Measurements from ENCODE around the gene CRHR1.

CRHR1 gene

GRCh38 chr17:45790296-45790922 is 6.3 kb downstream of the CRHR1 start:
- no peak overlapping the region for H3K9ac ChIP-seq (ENCODE audit: low read length in 2 of 2)
- H3K27ac ChIP-seq (ENCODE audit: low read length), result no peak overlapping the region
- H3K36me3 ChIP-seq (ENCODE audit: control insufficient read depth in 2 of 2, insufficient read depth in 2 of 2, low read length in 2 of 2), result no peaks in the 10 kb centered on the region
- H3K4me1 ChIP-seq (ENCODE audit: control insufficient read depth, insufficient read depth, low read length), result peaks cover 2% of the 10 kb centered on the region
- peaks cover 49 to 61% of the 10 kb centered on the region in 2 donors for H3K27me3 ChIP-seq (ENCODE audit: control insufficient read depth in 1 of 2, insufficient read depth in 2 of 2, low read length in 2 of 2)
- H3K4me3 ChIP-seq (ENCODE audit: low read length in 2 of 2), result no peak overlapping the region
- H3K9me3 ChIP-seq (ENCODE audit: control insufficient read depth in 2 of 2, low read length in 2 of 2), result no peaks in the 10 kb centered on the region

GRCh38 chr17:45791041-45791582 is 7.0 kb downstream of the CRHR1 start:
- H3K27me3 ChIP-seq (ENCODE audit: control insufficient read depth in 1 of 2, insufficient read depth in 2 of 2, low read length in 2 of 2), result peaks cover 43 to 57% of the 10 kb centered on the region in 2 donors

GRCh38 chr17:45791935-45792334 is 7.8 kb downstream of the CRHR1 start:
- no peak overlapping the region for H3K4me3 ChIP-seq (ENCODE audit: low read length in 2 of 2)
- H3K36me3 ChIP-seq (ENCODE audit: control insufficient read depth in 2 of 2, insufficient read depth in 2 of 2, low read length in 2 of 2), result no peaks in the 10 kb centered on the region
- H3K9me3 ChIP-seq (ENCODE audit: control insufficient read depth in 2 of 2, low read length in 2 of 2), result no peaks in the 10 kb centered on the region
- H3K9ac ChIP-seq (ENCODE audit: low read length in 2 of 2), result no peak overlapping the region
- no peak overlapping the region for H3K27ac ChIP-seq (ENCODE audit: low read length)
- H3K4me1 ChIP-seq (ENCODE audit: control insufficient read depth, insufficient read depth, low read length), result no peaks in the 10 kb centered on the region
- peaks cover 45 to 61% of the 10 kb centered on the region in 2 donors for H3K27me3 ChIP-seq (ENCODE audit: control insufficient read depth in 1 of 2, insufficient read depth in 2 of 2, low read length in 2 of 2)

More at GRCh38 chr17:45791041-45791582, 7.0 kb downstream of the CRHR1 start:
- H3K4me3 ChIP-seq (ENCODE audit: low read length in 2 of 2), result no peak overlapping the region
- H3K9me3 ChIP-seq (ENCODE audit: control insufficient read depth in 2 of 2, low read length in 2 of 2), result no peaks in the 10 kb centered on the region
- H3K4me1 ChIP-seq (ENCODE audit: control insufficient read depth, insufficient read depth, low read length), result no peaks in the 10 kb centered on the region
- no peak overlapping the region for H3K27ac ChIP-seq (ENCODE audit: low read length)
- no peaks in the 10 kb centered on the region for H3K36me3 ChIP-seq (ENCODE audit: control insufficient read depth in 2 of 2, insufficient read depth in 2 of 2, low read length in 2 of 2)
- no peak overlapping the region for H3K9ac ChIP-seq (ENCODE audit: low read length in 2 of 2)

GRCh38 chr17:45792437-45792836 is 8.3 kb downstream of the CRHR1 start:
- Histone ChIP-seq H3K9ac (ENCODE audit: low read length in 2 of 2) (no peak overlapping the region), H3K9me3 (ENCODE audit: control insufficient read depth in 2 of 2, low read length in 2 of 2) (no peaks in the 10 kb centered on the region), H3K36me3 (ENCODE audit: control insufficient read depth in 2 of 2, insufficient read depth in 2 of 2, low read length in 2 of 2) (no peaks in the 10 kb centered on the region), H3K27ac (ENCODE audit: low read length) (no peak overlapping the region), H3K4me3 (ENCODE audit: low read length in 2 of 2) (no peak overlapping the region), H3K4me1 (ENCODE audit: control insufficient read depth, insufficient read depth, low read length) (no peaks in the 10 kb centered on the region), H3K27me3 (ENCODE audit: control insufficient read depth in 1 of 2, insufficient read depth in 2 of 2, low read length in 2 of 2) (peaks cover 45 to 61% of the 10 kb centered on the region in 2 donors)

GRCh38 chr17:45792995-45793755 is 9.1 kb downstream of the CRHR1 start:
- no peaks in the 10 kb centered on the region for H3K4me1 ChIP-seq (ENCODE audit: control insufficient read depth, insufficient read depth, low read length)
- H3K9me3 ChIP-seq (ENCODE audit: control insufficient read depth in 2 of 2, low read length in 2 of 2), result no peaks in the 10 kb centered on the region
- H3K9ac ChIP-seq (ENCODE audit: low read length in 2 of 2), result no peak overlapping the region
- no peak overlapping the region for H3K4me3 ChIP-seq (ENCODE audit: low read length in 2 of 2)
- no peaks in the 10 kb centered on the region for H3K36me3 ChIP-seq (ENCODE audit: control insufficient read depth in 2 of 2, insufficient read depth in 2 of 2, low read length in 2 of 2)
- peaks cover 45 to 61% of the 10 kb centered on the region in 2 donors for H3K27me3 ChIP-seq (ENCODE audit: control insufficient read depth in 1 of 2, insufficient read depth in 2 of 2, low read length in 2 of 2)
- no peak overlapping the region for H3K27ac ChIP-seq (ENCODE audit: low read length)

GRCh38 chr17:45793999-45794540 is 9.9 kb downstream of the CRHR1 start:
- Histone ChIP-seq H3K4me3 (ENCODE audit: low read length in 2 of 2) (no peak overlapping the region), H3K27ac (ENCODE audit: low read length) (no peak overlapping the region), H3K36me3 (ENCODE audit: control insufficient read depth in 2 of 2, insufficient read depth in 2 of 2, low read length in 2 of 2) (no peaks in the 10 kb centered on the region), H3K9ac (ENCODE audit: low read length in 2 of 2) (no peak overlapping the region), H3K4me1 (ENCODE audit: control insufficient read depth, insufficient read depth, low read length) (no peaks in the 10 kb centered on the region), H3K9me3 (ENCODE audit: control insufficient read depth in 2 of 2, low read length in 2 of 2) (no peaks in the 10 kb centered on the region), H3K27me3 (ENCODE audit: control insufficient read depth in 1 of 2, insufficient read depth in 2 of 2, low read length in 2 of 2) (peaks cover 42 to 55% of the 10 kb centered on the region in 2 donors)

- Histone ChIP-seq H3K36me3 (ENCODE audit: control insufficient read depth in 2 of 2, insufficient read depth in 2 of 2, low read length in 2 of 2) (no peaks in the 10 kb centered on the region), H3K4me1 (ENCODE audit: control insufficient read depth, insufficient read depth, low read length) (no peaks in the 10 kb centered on the region), H3K9ac (ENCODE audit: low read length in 2 of 2) (no peak overlapping the region), H3K27me3 (ENCODE audit: control insufficient read depth in 1 of 2, insufficient read depth in 2 of 2, low read length in 2 of 2) (peaks cover 40 to 54% of the 10 kb centered on the region in 2 donors), H3K4me3 (ENCODE audit: low read length in 2 of 2) (no peak overlapping the region), H3K9me3 (ENCODE audit: control insufficient read depth in 2 of 2, low read length in 2 of 2) (no peaks in the 10 kb centered on the region), H3K27ac (ENCODE audit: low read length) (no peak overlapping the region)
These were observed 10.7 kb downstream of the CRHR1 start for GRCh38 chr17:45794840-45795239.

- H3K4me3 ChIP-seq (ENCODE audit: low read length in 2 of 2), result no peak overlapping the region
- no peaks in the 10 kb centered on the region for H3K9me3 ChIP-seq (ENCODE audit: control insufficient read depth in 2 of 2, low read length in 2 of 2)
- no peaks in the 10 kb centered on the region for H3K36me3 ChIP-seq (ENCODE audit: control insufficient read depth in 2 of 2, insufficient read depth in 2 of 2, low read length in 2 of 2)
- H3K4me1 ChIP-seq (ENCODE audit: control insufficient read depth, insufficient read depth, low read length), result no peaks in the 10 kb centered on the region
- H3K27me3 ChIP-seq (ENCODE audit: control insufficient read depth in 1 of 2, insufficient read depth in 2 of 2, low read length in 2 of 2), result peaks cover 11 to 34% of the 10 kb centered on the region in 2 donors
- H3K27ac ChIP-seq (ENCODE audit: low read length), result no peak overlapping the region
- H3K9ac ChIP-seq (ENCODE audit: low read length in 2 of 2), result no peak overlapping the region
These were observed 16.7 kb downstream of the CRHR1 start for GRCh38 chr17:45800816-45801215.

- Histone ChIP-seq H3K36me3 (ENCODE audit: control insufficient read depth in 2 of 2, insufficient read depth in 2 of 2, low read length in 2 of 2) (no peaks in the 10 kb centered on the region), H3K4me3 (ENCODE audit: low read length in 2 of 2) (no peak overlapping the region), H3K4me1 (ENCODE audit: control insufficient read depth, insufficient read depth, low read length) (no peaks in the 10 kb centered on the region), H3K27ac (ENCODE audit: low read length) (no peak overlapping the region), H3K9me3 (ENCODE audit: control insufficient read depth in 2 of 2, low read length in 2 of 2) (no peaks in the 10 kb centered on the region), H3K27me3 (ENCODE audit: control insufficient read depth in 1 of 2, insufficient read depth in 2 of 2, low read length in 2 of 2) (peaks cover 11 to 32% of the 10 kb centered on the region in 2 donors), H3K9ac (ENCODE audit: low read length in 2 of 2) (no peak overlapping the region)
These were observed 17.3 kb downstream of the CRHR1 start for GRCh38 chr17:45801421-45801820.

- H3K27ac ChIP-seq (ENCODE audit: low read length), result no peak overlapping the region
- H3K9me3 ChIP-seq (ENCODE audit: control insufficient read depth in 2 of 2, low read length in 2 of 2), result no peaks in the 10 kb centered on the region
- no peaks in the 10 kb centered on the region for H3K4me1 ChIP-seq (ENCODE audit: control insufficient read depth, insufficient read depth, low read length)
- H3K27me3 ChIP-seq (ENCODE audit: control insufficient read depth in 1 of 2, insufficient read depth in 2 of 2, low read length in 2 of 2), result peaks cover 9 to 21% of the 10 kb centered on the region in 2 donors
- H3K36me3 ChIP-seq (ENCODE audit: control insufficient read depth in 2 of 2, insufficient read depth in 2 of 2, low read length in 2 of 2), result no peaks in the 10 kb centered on the region
- H3K4me3 ChIP-seq (ENCODE audit: low read length in 2 of 2), result no peak overlapping the region
- H3K9ac ChIP-seq (ENCODE audit: low read length in 2 of 2), result no peak overlapping the region
These were observed 24.7 kb downstream of the CRHR1 start for GRCh38 chr17:45808845-45809244.
